Spleen (tissue), 11 donors: ENCODE measurements around the gene PIK3CB. TPM values are rescaled to one million over a fixed set of nuclear protein-coding genes. Genes with fewer than 3 reads are reported as not detected.
"Not testable (repeated sequence)": the region's sequence is repeated elsewhere in the genome, so short reads cannot be mapped to it uniquely, and the experiment has no call there.

Experiments used
- DNase-seq: peaks from one replicate; pipeline ENCODE4 v3.0.0-alpha.2; 2020
- H3K27ac ChIP-seq, 8 donors: fragments of 200-600 bp; sonication (generic) in 7 of 8; 1 replicate in 4 of 8; 2 replicates in 4 of 8; pipeline versions ENCODE4 v1.5.0 to v1.8.0; 2016 to 2021; ENCODE audit warnings: inconsistent platforms in 4 of 8, mild to moderate bottlenecking in 4 of 8, moderate library complexity in 1 of 8
- H3K27me3 ChIP-seq, 7 donors: fragments of 200-600 bp; sonication (generic) in 6 of 7; replicated peaks in 1 of 7; 1 replicate in 4 of 7; 2 replicates in 3 of 7; pipeline versions ENCODE4 v1.5.0 to v1.8.0; 2016 to 2021; ENCODE audit warnings: inconsistent platforms in 3 of 7, mild to moderate bottlenecking in 1 of 7
- H3K36me3 ChIP-seq, 6 donors: fragments of 200-600 bp; sonication (generic) in 5 of 6; 1 replicate in 4 of 6; 2 replicates in 2 of 6; pipeline versions ENCODE4 v1.5.0 to v1.8.0; 2016 to 2021; ENCODE audit warnings: inconsistent platforms in 2 of 6
- H3K4me1 ChIP-seq, 6 donors: fragments of 200-600 bp; sonication (generic) in 5 of 6; 1 replicate in 3 of 6; 2 replicates in 3 of 6; pipeline versions ENCODE4 v1.5.0 to v1.8.0; 2016 to 2021; ENCODE audit warnings: inconsistent platforms in 3 of 6
- H3K4me3 ChIP-seq, 8 donors: fragments of 200-600 bp; sonication (generic) in 7 of 8; 1 replicate in 4 of 8; 2 replicates in 4 of 8; pipeline versions ENCODE4 v1.5.0 to v1.8.0; 2016 to 2021; ENCODE audit warnings: inconsistent platforms in 4 of 8, mild to moderate bottlenecking in 4 of 8, moderate library complexity in 2 of 8
- H3K9me3 ChIP-seq, 8 donors: fragments of 200-600 bp; sonication (generic) in 7 of 8; 1 replicate in 4 of 8; 2 replicates in 4 of 8; pipeline versions ENCODE4 v1.5.0 to v1.8.0; 2016 to 2021; ENCODE audit warnings: inconsistent platforms in 4 of 8
- CTCF ChIP-seq, 11 experiments: fragments of 200-600 bp in 7 of 11; fragments of 450-650 bp in 4 of 11; sonication (generic) in 4 of 11; IDR thresholded peaks in 8 of 11; conservative IDR thresholded peaks in 3 of 11; 1 replicate in 7 of 11; 2 replicates in 4 of 11; pipeline versions ENCODE4 v1.4.0 to v1.8.0; 2016 to 2021; ENCODE audit warnings: antibody characterized with exemption in 11 of 11, inconsistent platforms in 4 of 11, mild to moderate bottlenecking in 1 of 11
- POLR2A ChIP-seq, 3 donors: fragments of 450-650 bp; IDR thresholded peaks; one replicate each; pipeline ENCODE4 v1.5.1; 2017; ENCODE audit warnings: antibody characterized with exemption in 3 of 3, mild to moderate bottlenecking in 1 of 3
- POLR2AphosphoS5 ChIP-seq, 3 donors: sonication (generic); formaldehyde crosslinking; IDR thresholded peaks; one replicate each; pipeline ENCODE4 v1.5.1; 2017; ENCODE audit warnings: antibody characterized with exemption in 3 of 3
- WGBS, 5 donors: extraction: QIAGEN DNeasy Blood & Tissue Kit in 3 of 5; methylation state at CpG; one replicate each; pipeline versions ENCODE4 v1.1.5 to v1.1.7; 2013 to 2018; 5-methylcytosine and 5-hydroxymethylcytosine counted together
- intact Hi-C: fragments of 100-400 bp; cut with DNase I; formaldehyde crosslinking; loops from one replicate; pipeline ENCODE4 v1.15.0; 2023; ENCODE audit warnings: low total_unique reads
- polyA plus RNA-seq, 3 donors: library from polyadenylated mRNA; stranded (reverse); fragments of 200-250 nt; gene quantifications; one replicate each; pipeline ENCODE4 v1.2.1, GENCODE V29; 2013
- total RNA-seq, 7 donors: library from RNA; depleted of rRNA in 3 of 7; stranded (reverse); fragments of >200 nt in 3 of 7; fragmentation: NEBNext Ultra II Directional in 4 of 7; extraction: Animal tissue kit (Norgen Biotek cat#: 25700) in 4 of 7; gene quantifications; one replicate each; pipeline versions ENCODE4 v1.1.0 to v1.2.1, GENCODE V29; 2016 to 2021
- donor health status: healthy with polysubstance abuse.
- donor health status: DM: no; HTN: no; CAD: no; lungs with moderate emphysema.
- donor health status: DM: no; HTN: no; CAD: no.
- donor health status: Bipolar disorder and iron deficiency.
- donor health status: healthy.
- donor health status: DM: no; HTN: no; CAD: no.
- donor health status: DM: yes; HTN: yes; CAD: no.

PIK3CB gene
- total and polyA plus RNA-seq, 10 donors: 4.6 to 43.8 (median 34.4) TPM

DNA sequence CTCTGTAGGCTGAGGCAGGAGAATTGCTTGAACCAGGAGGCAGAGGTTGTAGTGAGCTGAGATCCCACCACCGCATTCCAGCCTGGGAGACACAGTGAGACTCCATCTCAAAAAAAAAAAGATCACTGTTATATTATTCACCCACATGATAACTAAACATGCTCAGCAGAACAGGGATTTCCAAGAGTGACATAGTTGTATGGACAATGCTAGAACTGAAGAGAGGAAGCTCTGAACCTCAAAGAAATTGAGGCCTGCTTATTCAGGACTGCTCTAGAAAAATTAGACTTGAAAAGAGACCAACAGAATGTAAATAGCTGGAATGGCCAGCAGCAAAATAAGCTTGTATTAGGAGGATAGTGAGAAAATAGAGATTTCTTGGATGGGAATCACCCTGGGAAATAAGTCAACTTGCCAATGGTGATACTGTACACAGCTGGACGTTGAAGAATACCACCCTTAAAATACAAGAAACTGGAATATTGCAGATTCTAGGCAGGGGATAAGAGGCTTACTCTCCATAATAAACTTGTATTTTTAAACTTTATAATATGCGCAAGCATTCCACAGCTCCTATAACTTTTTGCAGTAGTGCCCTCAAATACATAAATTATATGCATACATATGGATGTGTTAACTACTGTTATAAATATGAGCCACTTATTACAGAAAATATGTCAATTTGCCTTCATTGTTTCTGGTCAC lies 28.2 kb downstream of the PIK3CB start:
- intact Hi-C loops: no loop called here
- H3K36me3 ChIP-seq: peaks cover 0 to 11% (median 0%) of the 10 kb centered on the region in 6 donors

GRCh38 chr3:138803006-138803653 lies 31.6 kb downstream of the PIK3CB start:
- TF ChIP-seq POLR2A (IDR thresholded peaks at IDR 0.05): no peak
- no peak for TF ChIP-seq CTCF (IDR thresholded peaks at IDR 0.05 in 8 of 11, conservative IDR thresholded peaks at IDR 0.05 in 3 of 11)
- TF ChIP-seq POLR2AphosphoS5 (IDR thresholded peaks at IDR 0.05): no peak
- peaks cover 0 to 11% (median 0%) of the 10 kb centered on the region in 6 donors for H3K36me3 ChIP-seq
- no peaks in the 10 kb centered on the region for H3K9me3 ChIP-seq
- no peak for DNase-seq
- H3K4me1 ChIP-seq: peaks cover 0 to 39% (median 3%) of the 10 kb centered on the region in 6 donors
- no peak overlapping the region for H3K4me3 ChIP-seq
- 89 to 96% (median 91%) methylated on average over 2 of the region's 2 CpGs for WGBS, 5 donors
- no peaks in the 10 kb centered on the region for H3K27me3 ChIP-seq
- H3K27ac ChIP-seq: no peak overlapping the region
- intact Hi-C loops: no loop called here

More for the DNA sequence above, 28.2 kb downstream of the PIK3CB start:
- 63 to 99% (median 82%) methylated on average over 3 of the region's 3 CpGs for WGBS, 5 donors
- Histone ChIP-seq H3K9me3 (no peaks in the 10 kb centered on the region), H3K4me3 (no peak overlapping the region), H3K27me3 (no peaks in the 10 kb centered on the region), H3K27ac (peak overlapping the region in 3 of 8 donors; percentile 3 to 58 (median 44)), H3K4me1 (peaks cover 0 to 34% (median 3%) of the 10 kb centered on the region in 6 donors)
- DNase-seq: no peak
- TF ChIP-seq POLR2AphosphoS5 (IDR thresholded peaks at IDR 0.05) (no peak), POLR2A (IDR thresholded peaks at IDR 0.05) (no peak), CTCF (IDR thresholded peaks at IDR 0.05 in 8 of 11, conservative IDR thresholded peaks at IDR 0.05 in 3 of 11) (no peak)

DNA sequence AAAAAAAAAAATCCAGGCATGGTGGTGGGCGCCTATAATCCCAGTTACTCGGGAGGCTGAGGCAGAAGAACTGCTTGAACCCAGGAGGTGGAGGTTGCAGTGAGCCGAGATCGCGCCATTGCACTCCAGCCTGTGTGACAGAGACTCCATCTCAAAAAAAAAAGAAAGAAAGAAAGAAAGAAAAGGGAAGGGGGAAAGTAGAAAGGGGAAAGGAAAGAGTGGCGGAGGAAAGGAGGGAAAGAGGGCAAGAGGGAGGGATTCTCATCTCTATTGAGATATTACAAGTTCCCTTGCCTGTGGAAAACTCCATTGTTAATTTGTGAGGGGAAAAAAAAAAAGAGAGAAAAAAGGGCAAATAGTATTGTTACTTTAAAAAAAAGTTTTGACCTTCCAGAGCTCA lies 32.5 kb downstream of the PIK3CB start:
- intact Hi-C loops, H3K27ac ChIP-seq: not testable (repeated sequence)
- WGBS, 5 donors: 95 to 100% (median 96%) methylated on average over 6 of the region's 6 CpGs

DNA sequence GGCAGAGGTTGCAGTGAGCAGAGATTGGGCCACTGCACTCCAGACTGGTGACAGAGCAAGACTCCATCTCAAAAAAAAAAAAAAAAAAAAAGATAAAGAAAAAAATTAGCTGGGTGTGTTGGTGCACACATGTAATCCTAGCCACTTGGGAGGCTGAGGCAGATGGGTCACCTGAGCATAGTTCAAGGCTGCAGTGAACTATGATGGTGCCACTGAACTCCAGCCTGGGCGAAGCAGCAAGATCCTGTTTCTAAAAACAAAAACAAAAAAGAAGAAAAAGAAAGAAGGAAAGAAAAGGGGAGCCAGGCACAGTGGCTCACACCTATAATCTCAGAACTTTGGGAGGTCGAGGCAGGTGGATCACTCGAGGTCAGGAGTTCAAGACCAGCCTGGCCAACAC lies 32.9 kb downstream of the PIK3CB start:
- H3K27me3 ChIP-seq: no peaks in the 10 kb centered on the region
- no peak for DNase-seq
- peaks cover 0 to 11% (median 0%) of the 10 kb centered on the region in 6 donors for H3K36me3 ChIP-seq
- WGBS, 5 donors: 90 to 100% (median 95%) methylated on average over 3 of the region's 3 CpGs
- H3K9me3 ChIP-seq: no peaks in the 10 kb centered on the region
- no peak for TF ChIP-seq POLR2AphosphoS5 (IDR thresholded peaks at IDR 0.05)
- no peak for TF ChIP-seq POLR2A (IDR thresholded peaks at IDR 0.05)
- TF ChIP-seq CTCF (IDR thresholded peaks at IDR 0.05 in 8 of 11, conservative IDR thresholded peaks at IDR 0.05 in 3 of 11): no peak
- no peak overlapping the region for H3K4me3 ChIP-seq
- H3K4me1 ChIP-seq: peaks cover 0 to 39% (median 3%) of the 10 kb centered on the region in 6 donors
- H3K27ac ChIP-seq: no peak overlapping the region
- intact Hi-C loops: no loop called here

More for the DNA sequence above, 32.5 kb downstream of the PIK3CB start:
- Histone ChIP-seq H3K4me1 (peaks cover 0 to 44% (median 3%) of the 10 kb centered on the region in 6 donors), H3K36me3 (peaks cover 0 to 11% (median 0%) of the 10 kb centered on the region in 6 donors)
- H3K4me3 ChIP-seq, DNase-seq, H3K9me3 ChIP-seq, H3K27me3 ChIP-seq: not testable (repeated sequence)
